ENCODE data around the gene ENG.

Gene ENG

DNA sequence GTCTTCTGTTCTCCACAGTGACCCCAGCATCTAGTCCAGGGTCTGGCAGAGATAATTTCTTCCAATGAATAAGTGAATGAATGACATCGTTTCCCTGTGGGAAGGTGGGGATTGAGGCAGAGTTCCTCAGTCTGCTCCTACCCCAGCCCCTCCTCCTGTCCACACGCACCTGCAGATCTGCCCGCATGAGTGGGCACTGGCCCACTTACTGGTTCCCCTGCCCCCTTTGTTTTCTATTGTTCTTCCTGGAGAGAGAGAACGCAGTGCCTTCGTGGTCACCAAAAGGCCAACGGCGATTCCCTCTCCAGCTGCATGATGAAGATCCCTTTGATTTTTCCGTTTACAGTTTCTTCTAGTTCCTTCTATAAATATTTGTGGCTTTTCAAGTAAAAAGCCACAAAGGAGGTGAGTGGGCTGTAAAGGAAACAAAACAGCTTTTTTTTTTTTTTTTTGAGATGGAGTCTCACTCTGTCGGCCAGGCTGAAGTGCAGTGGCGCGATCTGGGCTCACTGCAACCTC, 57.5 kb downstream of the ENG start:
- H3K9ac ChIP-seq (ENCODE audit: low read depth, low read length): no peak overlapping the region

DNA sequence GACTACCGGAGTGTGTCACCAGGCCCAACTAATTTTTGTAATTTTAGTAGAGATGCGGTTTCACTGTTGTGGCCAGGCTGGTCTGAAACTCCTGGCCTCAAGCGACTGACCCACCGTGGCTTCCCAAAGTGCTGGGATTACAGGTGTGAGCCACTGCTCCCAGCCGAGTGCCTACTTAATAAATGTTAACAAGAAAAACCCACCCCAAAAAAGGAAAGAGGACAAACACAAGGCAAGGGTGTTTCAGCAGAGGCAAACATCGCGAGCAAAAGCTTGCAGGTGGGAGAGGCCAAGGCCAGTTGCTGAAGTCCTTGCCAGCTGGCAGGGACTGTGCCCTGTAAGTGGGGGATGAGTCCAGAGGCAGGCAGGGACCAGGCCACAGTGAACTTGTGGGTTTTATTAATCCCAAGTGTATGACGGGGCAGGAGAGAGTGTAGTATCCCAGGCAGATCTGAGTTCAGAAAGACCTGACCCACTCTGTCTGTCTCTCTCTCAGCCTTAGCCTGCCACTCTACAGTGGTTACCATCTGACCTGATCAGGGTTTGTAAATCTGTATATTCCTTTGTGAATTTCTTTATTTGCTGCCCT, 58.1 kb downstream of the ENG start:
- Histone ChIP-seq H3K36me3 (ENCODE audit: insufficient read depth, low read length) (no peaks in the 10 kb centered on the region), H3K9me3 (ENCODE audit: control insufficient read depth, insufficient read depth, low read length) (no peaks in the 10 kb centered on the region), H3K4me1 (ENCODE audit: insufficient read depth, low read length) (no peaks in the 10 kb centered on the region; the same call in 1 of the 2 replicates), H3K9ac (ENCODE audit: low read depth, low read length) (no peak overlapping the region)

More for the DNA sequence above, 57.5 kb downstream of the ENG start:
- Histone ChIP-seq H3K4me1 (ENCODE audit: insufficient read depth, low read length) (no peaks in the 10 kb centered on the region; the same call in 1 of the 2 replicates), H3K9me3 (ENCODE audit: control insufficient read depth, insufficient read depth, low read length) (no peaks in the 10 kb centered on the region), H3K36me3 (ENCODE audit: insufficient read depth, low read length) (no peaks in the 10 kb centered on the region)

DNA sequence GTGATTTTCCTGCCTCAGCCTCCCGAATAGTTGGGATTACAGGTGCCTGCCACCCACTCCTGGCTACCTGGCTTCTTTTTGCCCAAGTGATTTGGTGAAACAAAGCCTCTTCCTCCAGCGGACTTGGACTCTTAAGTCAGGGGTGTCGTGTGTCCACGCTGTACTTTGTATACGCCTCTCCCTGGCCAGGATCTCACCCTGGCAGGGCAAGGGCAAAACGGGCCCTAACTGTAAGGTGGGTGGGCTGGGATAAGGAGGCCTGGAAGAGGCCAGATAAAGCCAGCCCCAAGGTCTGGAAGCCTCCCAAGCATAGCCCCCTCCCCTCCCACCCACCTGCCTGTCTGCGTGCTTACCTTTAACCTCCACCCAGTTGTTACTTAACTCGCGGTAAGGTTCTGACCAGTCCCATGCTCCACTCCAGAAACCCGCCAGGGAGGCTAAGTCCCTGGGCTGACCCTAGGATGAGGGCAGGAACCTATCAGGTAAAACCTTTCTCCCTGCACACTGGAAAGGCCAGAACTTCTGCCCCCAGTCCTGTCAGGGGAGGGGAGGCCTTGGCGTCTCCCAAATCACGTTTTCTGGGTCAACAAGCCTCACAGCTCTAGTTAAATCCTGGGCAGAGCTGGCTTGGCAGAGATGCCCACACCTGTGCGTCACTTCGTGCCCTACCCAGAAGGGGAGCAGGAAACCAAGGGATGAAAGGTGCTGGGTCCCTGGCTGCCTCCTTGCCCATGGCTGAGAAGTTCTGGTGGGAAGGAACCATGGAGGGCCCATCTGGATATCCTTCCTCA, 60.3 kb downstream of the ENG start:
- Histone ChIP-seq H3K9ac (ENCODE audit: low read depth, low read length) (no peak overlapping the region), H3K36me3 (ENCODE audit: insufficient read depth, low read length) (peaks cover 14% of the 10 kb centered on the region), H3K4me1 (ENCODE audit: insufficient read depth, low read length) (no peaks in the 10 kb centered on the region), H3K9me3 (ENCODE audit: control insufficient read depth, insufficient read depth, low read length) (no peaks in the 10 kb centered on the region)

DNA sequence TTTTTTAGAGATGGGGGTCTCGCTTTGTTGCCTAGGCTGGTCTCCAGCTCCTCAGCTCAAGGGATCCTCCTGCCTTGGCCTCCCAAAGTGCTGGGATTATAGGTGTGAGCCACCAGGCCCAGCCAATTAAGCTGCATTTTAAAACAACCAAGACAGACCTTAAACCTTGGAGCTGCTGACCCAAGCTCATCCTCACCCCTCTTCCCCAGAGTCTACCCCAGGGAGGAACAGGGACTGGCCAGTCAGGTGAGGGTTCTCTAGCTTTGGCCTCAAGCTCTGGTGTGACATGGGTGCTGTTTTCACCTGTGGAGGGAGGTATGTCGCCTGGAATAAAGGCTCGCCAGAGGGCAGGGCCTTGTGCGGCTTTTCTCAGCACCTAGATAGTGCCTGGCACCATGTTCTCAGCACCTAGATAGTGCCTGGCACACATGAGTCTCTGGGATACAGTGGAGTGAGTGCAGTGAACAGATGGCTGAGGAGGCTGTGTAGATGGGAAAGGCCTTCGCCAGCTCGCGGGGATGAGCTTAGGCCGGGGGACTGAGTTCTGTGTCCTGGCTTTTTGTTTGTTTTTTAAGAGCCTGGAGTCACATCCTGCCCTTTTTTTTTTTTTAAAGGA, 61.3 kb downstream of the ENG start:
- Histone ChIP-seq H3K36me3 (ENCODE audit: insufficient read depth, low read length) (peaks cover 24% of the 10 kb centered on the region), H3K9ac (ENCODE audit: low read depth, low read length) (no peak overlapping the region), H3K9me3 (ENCODE audit: control insufficient read depth, insufficient read depth, low read length) (no peaks in the 10 kb centered on the region), H3K4me1 (ENCODE audit: insufficient read depth, low read length) (no peaks in the 10 kb centered on the region)

DNA sequence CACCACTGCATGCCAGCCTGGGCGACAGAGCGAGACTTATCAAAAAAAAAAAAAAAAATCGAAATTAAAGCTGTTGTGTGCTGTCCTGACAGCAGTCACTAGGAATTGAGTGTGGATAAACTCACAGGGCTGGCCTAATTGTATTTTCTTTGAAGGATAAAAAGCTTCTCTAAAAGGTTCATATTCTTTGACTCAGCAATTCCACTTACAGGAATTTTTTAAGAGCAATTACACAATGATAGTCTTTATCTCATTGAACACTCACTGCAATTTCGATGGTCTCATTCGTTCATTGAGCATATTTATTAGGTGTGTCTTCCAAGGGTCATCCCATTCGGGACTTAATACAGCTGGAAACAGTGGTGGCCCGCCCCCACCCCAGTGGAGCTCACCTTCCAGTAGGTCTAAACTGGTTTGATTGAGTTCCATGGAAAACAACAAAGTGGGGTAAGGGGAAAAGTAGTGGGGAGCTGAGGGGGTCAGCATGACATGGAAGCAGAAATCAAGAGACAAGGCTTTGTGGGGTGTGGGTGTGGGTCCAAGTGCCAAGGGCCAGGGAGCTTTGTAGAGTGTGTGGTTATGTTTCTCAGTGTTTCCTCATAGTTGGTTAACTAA, 61.9 kb downstream of the ENG start:
- Histone ChIP-seq H3K9ac (ENCODE audit: low read depth, low read length) (no peak overlapping the region), H3K36me3 (ENCODE audit: insufficient read depth, low read length) (peaks cover 30% of the 10 kb centered on the region), H3K9me3 (ENCODE audit: control insufficient read depth, insufficient read depth, low read length) (no peaks in the 10 kb centered on the region), H3K4me1 (ENCODE audit: insufficient read depth, low read length) (no peaks in the 10 kb centered on the region)

DNA sequence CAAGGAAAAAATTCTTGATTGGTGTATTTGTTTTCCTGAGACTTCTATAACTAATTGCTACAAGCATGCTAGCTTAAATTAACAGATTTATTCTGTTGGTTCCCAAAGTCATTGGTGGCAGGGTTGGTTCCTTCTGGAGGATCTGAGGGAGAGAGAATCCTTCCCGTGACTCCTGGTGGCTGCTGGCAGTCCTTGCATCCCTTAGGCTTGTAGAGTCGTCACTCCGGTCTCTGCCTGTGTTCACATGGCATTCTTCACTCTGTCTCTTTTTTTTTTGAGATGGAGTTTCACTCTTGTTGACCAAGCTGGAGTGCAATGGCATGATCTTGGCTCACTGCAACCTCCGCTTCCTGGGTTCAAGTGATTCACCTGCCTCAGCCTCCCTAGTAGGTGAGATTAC, 63.4 kb downstream of the ENG start:
- H3K4me1 ChIP-seq (ENCODE audit: insufficient read depth, low read length): 0 out of 2 replicates have a peak, but pooled peaks cover 4% of the 10 kb centered on the region
- no peak overlapping the region for H3K9ac ChIP-seq (ENCODE audit: low read depth, low read length)
- no peaks in the 10 kb centered on the region for H3K9me3 ChIP-seq (ENCODE audit: control insufficient read depth, insufficient read depth, low read length)
- H3K36me3 ChIP-seq (ENCODE audit: insufficient read depth, low read length): peaks cover 36% of the 10 kb centered on the region

DNA sequence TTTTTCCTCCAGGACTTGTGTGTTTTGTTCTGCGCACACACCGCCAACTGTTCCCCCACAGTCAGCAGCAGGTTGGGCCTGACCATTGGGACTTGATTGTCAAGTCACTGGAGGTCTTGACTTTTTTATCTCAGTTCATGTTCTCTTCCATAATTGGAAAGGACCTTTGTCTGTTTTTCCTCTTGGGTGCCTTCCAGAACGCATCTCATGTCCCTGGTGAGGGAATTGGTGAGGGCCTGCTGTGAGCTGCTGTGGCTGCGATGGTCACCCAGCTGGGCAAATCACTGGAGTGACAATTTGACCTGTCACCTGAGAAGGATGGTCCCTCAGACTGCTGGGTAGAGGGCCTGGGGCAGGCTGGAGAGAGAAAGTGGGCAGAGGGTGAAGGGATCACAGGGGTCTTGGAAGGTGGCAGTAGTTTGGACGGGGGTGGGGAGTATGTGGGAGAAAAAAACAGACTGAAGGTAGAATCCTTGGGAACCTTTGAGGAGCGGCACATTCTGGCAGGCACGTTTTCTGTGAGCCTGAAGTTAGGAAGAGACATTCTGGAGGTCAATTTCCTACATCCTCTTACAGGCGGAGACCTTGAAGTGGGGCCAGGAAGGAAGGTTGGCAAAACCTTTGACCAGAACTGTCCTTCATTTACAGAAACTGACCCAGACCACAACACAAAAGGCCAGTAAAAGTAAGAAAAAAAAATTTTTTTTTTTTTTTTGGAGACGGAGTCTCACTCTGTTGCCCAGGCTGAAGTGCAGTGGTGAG, 64.2 kb downstream of the ENG start:
- no peak overlapping the region for H3K9ac ChIP-seq (ENCODE audit: low read depth, low read length)
- 0 out of 2 replicates have a peak, but pooled peaks cover 4% of the 10 kb centered on the region for H3K4me1 ChIP-seq (ENCODE audit: insufficient read depth, low read length)
- no peaks in the 10 kb centered on the region for H3K9me3 ChIP-seq (ENCODE audit: control insufficient read depth, insufficient read depth, low read length)
- H3K36me3 ChIP-seq (ENCODE audit: insufficient read depth, low read length): peaks cover 36% of the 10 kb centered on the region

DNA sequence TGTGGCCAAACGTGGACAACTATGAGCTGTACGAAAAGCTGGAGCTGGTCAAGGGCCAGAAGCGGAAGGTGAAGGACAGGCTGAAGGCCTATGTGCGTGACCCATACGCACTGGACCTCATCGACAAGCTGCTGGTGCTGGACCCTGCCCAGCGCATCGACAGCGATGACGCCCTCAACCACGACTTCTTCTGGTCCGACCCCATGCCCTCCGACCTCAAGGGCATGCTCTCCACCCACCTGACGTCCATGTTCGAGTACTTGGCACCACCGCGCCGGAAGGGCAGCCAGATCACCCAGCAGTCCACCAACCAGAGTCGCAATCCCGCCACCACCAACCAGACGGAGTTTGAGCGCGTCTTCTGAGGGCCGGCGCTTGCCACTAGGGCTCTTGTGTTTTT, 65.3 kb downstream of the ENG start:
- Histone ChIP-seq H3K36me3 (ENCODE audit: insufficient read depth, low read length) (peaks cover 36% of the 10 kb centered on the region), H3K4me1 (ENCODE audit: insufficient read depth, low read length) (0 out of 2 replicates have a peak, but pooled peaks cover 4% of the 10 kb centered on the region), H3K9ac (ENCODE audit: low read depth, low read length) (no peak overlapping the region), H3K9me3 (ENCODE audit: control insufficient read depth, insufficient read depth, low read length) (no peaks in the 10 kb centered on the region)

DNA sequence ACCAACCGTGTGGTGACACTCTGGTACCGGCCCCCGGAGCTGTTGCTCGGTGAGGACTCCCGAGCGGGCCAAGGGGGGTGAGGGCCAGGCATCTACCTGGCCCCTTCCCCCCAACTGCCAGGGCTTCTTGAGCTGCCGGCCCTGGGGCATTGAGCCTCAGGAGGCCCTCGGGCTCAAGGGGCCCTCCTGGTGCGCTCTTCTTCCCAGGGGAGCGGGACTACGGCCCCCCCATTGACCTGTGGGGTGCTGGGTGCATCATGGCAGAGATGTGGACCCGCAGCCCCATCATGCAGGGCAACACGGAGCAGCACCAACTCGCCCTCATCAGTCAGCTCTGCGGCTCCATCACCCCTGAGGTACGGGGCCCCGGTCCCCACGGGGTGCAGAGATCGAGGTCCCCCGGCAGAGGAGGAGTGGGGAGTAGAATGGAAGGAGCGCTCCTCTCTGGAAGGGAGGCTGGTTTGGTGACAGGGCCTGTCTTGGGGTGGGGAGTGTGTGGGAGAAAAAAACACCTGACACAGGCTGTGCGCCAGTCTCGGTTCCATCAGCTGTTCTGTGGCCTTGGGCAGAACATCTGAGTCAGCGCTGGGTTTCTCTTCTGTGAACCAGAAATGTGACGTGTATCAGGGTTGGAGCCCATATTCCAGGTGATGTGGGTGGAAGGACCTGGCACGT, 66.0 kb downstream of the ENG start:
- Histone ChIP-seq H3K4me1 (ENCODE audit: insufficient read depth, low read length) (peaks cover 4% of the 10 kb centered on the region; the same call in 1 of the 2 replicates), H3K9ac (ENCODE audit: low read depth, low read length) (no peak overlapping the region), H3K36me3 (ENCODE audit: insufficient read depth, low read length) (peaks cover 36% of the 10 kb centered on the region), H3K9me3 (ENCODE audit: control insufficient read depth, insufficient read depth, low read length) (no peaks in the 10 kb centered on the region)

DNA sequence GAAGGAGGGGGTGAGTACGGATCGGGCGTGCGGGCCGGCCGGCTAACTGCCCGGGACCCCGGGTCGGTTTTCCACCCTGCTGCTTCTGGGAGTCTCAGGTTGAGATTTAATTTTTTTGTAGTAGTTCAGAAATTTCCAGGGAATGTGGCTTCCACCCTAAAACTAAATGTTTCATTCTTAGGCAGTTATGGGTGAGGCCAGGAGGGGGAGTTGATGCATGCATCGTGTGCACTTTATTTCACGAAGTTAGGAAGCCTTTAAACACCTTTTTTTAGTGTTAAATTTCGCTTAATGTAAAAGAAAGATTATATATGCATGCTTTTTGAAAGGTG, 67.7 kb downstream of the ENG start:
- Histone ChIP-seq H3K9me3 (ENCODE audit: control insufficient read depth, insufficient read depth, low read length) (no peaks in the 10 kb centered on the region), H3K4me1 (ENCODE audit: insufficient read depth, low read length) (peaks cover 4% of the 10 kb centered on the region; the same call in 1 of the 2 replicates), H3K9ac (ENCODE audit: low read depth, low read length) (peak overlapping the region; percentile 76), H3K36me3 (ENCODE audit: insufficient read depth, low read length) (peaks cover 36% of the 10 kb centered on the region)

DNA sequence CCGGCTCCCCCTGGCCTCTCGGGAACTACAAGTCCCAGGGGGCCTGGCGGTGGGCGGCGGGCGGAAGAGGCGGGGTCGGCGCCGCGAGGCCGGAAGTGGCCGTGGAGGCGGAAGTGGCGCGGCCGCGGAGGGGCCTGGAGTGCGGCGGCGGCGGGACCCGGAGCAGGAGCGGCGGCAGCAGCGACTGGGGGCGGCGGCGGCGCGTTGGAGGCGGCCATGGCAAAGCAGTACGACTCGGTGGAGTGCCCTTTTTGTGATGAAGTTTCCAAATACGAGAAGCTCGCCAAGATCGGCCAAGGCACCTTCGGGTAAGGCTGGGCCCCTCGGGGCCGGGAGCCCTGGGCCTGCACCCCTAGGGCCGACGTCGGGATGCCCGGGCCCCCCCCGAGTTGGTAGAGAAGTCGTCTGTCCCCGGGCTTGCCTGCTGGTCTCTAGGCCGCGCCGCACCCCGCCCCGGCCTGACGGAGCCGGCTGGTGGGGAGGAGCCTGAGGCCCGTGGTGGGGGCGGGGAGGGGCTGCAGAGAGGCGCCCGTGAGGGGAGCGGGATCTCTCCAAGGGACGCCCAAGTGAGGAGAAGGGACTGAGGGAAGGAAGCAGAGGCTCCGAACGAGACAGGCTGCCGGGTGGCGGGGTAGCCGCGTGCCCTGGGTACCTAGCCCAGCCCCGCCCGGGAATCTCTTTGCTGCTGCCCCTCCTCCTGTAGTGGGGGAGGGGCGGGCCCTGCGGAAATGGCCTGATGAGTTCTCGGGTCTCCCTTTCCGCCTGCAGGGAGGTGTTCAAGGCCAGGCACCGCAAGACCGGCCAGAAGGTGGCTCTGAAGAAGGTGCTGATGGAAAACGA, 68.3 kb downstream of the ENG start, which contains the start of gene CDK9:
CDK9 (plus strand) TSS at position 102 of the 840 bp plus-strand sequence; CDS start at position 217, 115 bp downstream.
- no peaks in the 10 kb centered on the region for H3K9me3 ChIP-seq (ENCODE audit: control insufficient read depth, insufficient read depth, low read length)
- peak within 1 kb of the TSS; percentile 76 for H3K9ac ChIP-seq (ENCODE audit: low read depth, low read length)
- H3K36me3 ChIP-seq (ENCODE audit: insufficient read depth, low read length): peaks cover 36% of the 10 kb centered on the region
- peaks cover 4% of the 10 kb centered on the region; the same call in 1 of the 2 replicates for H3K4me1 ChIP-seq (ENCODE audit: insufficient read depth, low read length)

DNA sequence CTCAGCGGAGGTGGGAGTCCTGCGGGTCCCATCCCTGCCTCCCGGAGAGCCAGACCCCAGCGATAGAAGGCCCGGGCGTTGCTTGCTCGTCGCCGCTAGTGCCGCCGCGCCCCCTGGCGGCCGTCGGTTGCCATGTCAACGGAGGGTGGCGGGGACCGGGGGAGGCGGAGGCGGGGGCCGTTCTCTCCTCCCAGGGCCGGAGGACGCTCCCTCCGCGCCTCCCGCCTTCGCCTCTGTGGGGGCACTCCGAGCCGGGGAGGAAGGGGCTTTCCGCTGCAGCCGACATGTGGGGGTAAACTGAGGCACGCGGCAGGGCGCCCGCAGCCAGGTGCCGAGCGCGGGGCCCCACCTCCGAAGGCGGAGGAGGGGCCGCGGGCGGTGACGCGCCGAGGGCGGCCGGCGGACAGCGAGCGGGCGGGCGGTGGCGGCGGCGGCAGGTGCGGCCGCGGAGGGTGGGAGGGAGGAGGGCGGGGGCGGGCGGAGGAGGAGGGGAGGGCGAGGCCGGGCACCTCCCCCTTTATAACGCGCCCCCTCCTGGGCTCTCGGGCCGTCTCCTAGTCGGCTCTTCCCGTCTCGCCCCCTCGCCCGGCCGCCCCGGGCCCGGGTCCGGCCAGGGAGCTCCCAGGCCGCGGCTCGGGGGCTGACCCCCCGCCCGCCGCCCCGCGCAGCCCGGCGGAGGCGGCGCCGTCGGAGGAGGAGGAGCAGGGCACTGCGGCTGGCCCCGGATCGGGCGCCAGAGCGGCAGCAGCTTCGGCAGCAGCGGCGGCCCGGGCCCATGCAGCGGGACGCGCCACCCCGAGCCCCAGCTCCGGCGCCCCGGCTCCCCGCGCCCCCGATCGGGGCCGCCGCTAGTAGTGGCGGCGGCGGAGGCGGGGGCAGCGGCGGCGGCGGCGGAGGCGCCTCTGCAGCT, 69.2 kb downstream of the ENG start:
- H3K9me3 ChIP-seq (ENCODE audit: control insufficient read depth, insufficient read depth, low read length): no peaks in the 10 kb centered on the region
- H3K9ac ChIP-seq (ENCODE audit: low read depth, low read length): peak overlapping the region; percentile 76
- peaks cover 33% of the 10 kb centered on the region for H3K36me3 ChIP-seq (ENCODE audit: insufficient read depth, low read length)
- peaks cover 7% of the 10 kb centered on the region; the same call in 1 of the 2 replicates for H3K4me1 ChIP-seq (ENCODE audit: insufficient read depth, low read length)
